Measurements from ENCODE around the gene IQCF2.

DNA sequence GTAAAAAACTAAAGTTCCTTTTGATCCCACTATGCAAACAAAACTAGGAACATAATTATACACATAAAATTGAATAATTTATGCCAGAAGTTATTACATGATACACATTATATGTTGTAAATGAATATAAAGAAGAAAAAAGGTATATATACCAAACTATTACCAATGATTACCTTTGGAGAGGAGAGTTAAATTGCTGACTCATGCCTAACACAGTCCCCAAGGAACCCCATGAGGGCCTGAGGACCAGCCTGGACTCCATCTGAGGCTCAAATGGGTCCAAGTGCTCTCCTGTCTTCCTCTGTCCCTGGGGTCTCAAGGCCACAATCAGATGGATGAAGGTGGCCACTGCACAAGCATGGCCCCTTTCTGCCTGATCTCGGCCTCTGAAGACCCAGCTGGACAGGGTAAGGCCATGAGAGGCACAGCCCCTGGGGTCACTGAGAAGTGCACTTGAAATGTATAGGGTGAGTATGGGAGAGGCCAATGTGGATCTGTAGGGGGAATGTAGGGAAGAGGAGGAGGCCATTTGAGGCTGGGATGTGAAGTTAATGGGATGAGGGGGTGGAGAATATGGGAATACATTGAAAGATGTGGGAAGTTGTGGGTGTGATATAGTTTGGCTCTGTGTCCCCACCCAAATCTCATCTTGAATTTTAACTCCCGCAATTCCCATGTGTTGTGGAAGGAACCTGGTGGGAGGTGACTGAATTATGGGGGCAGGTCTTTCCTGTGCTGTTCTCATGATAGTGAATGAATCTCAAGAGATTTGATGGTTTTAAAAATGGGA is 42.8 kb downstream of the IQCF2 start:
- TF ChIP-seq, protein P1, sequence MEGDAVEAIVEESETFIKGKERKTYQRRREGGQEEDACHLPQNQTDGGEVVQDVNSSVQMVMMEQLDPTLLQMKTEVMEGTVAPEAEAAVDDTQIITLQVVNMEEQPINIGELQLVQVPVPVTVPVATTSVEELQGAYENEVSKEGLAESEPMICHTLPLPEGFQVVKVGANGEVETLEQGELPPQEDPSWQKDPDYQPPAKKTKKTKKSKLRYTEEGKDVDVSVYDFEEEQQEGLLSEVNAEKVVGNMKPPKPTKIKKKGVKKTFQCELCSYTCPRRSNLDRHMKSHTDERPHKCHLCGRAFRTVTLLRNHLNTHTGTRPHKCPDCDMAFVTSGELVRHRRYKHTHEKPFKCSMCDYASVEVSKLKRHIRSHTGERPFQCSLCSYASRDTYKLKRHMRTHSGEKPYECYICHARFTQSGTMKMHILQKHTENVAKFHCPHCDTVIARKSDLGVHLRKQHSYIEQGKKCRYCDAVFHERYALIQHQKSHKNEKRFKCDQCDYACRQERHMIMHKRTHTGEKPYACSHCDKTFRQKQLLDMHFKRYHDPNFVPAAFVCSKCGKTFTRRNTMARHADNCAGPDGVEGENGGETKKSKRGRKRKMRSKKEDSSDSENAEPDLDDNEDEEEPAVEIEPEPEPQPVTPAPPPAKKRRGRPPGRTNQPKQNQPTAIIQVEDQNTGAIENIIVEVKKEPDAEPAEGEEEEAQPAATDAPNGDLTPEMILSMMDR (IDR thresholded peaks at IDR 0.05; ENCODE audit: poor library complexity, severe bottlenecking) = no peak
- TF ChIP-seq MXI1 (conservative IDR thresholded peaks at IDR 0.05; ENCODE audit: poor library complexity, severe bottlenecking) (no peak), RAD21 (conservative IDR thresholded peaks at IDR 0.05) (no peak), SMC3 (conservative IDR thresholded peaks at IDR 0.05; ENCODE audit: poor library complexity) (no peak), POLR2AphosphoS5 (IDR thresholded peaks at IDR 0.05) (no peak)
